Left cardiac atrium (tissue), 4 donors: ENCODE measurements around the gene FATE1. TPM values are rescaled to one million over a fixed set of nuclear protein-coding genes. Genes with fewer than 3 reads are reported as not detected.
A peak's percentile ranks its signal among the peaks of the same experiment; 100 is the strongest.

Source experiments
- ATAC-seq, 2 donors: fragments of 200-7000 bp; cut with Tn5 transposase; one replicate each; pipeline ENCODE4 v1.9.1; 2020; ENCODE audit warnings: mild to moderate bottlenecking in 2 of 2, moderate library complexity in 2 of 2
- DNase-seq: peaks from one replicate; pipeline ENCODE4 v3.0.0-alpha.2; 2020
- intact Hi-C, 2 donors: fragments of 100-400 bp; cut with DNase I; formaldehyde crosslinking; loops; one replicate each; pipeline versions ENCODE4 v1.14.1 to v1.15.1; 2022 to 2023
- total RNA-seq, 2 donors: library from RNA; stranded (reverse); fragmentation: NEBNext Ultra II Directional; extraction: Animal tissue kit (Norgen Biotek cat#: 25700); gene quantifications; one replicate each; pipeline ENCODE4 v1.2.1, GENCODE V29; 2021
- donor health status: DM: no; HTN: yes; CAD: no.
- donor health status: DM: no; HTN: yes; CAD: no; lungs with severe emphysema.
- donor health status: DM: yes; HTN: yes; CAD: no.
- donor health status: Dilated cardiomyopathy.

The FATE1 gene
- total RNA-seq, 2 donors from 2014 or later: not detected

- intact Hi-C loops: no loop called here
- DNase-seq: no peak
- no peak for ATAC-seq
Observed at GRCh38 chrX:151702026-151702714, 13.7 kb upstream of the FATE1 start.

GRCh38 chrX:151702741-151703340 lies 13.0 kb upstream of the FATE1 start:
- intact Hi-C loops: no loop called here
- ATAC-seq (no peak), DNase-seq (no peak)

- intact Hi-C loops: no loop called here
- ATAC-seq (peak; percentile 68 to 83), DNase-seq (peak; percentile 57)
Observed at GRCh38 chrX:151703487-151703886, 12.3 kb upstream of the FATE1 start.

- ATAC-seq (peak in 1 of 2 donors; percentile 35), DNase-seq (no peak)
- intact Hi-C loops: no loop called here
Observed at GRCh38 chrX:151704041-151704663, 11.7 kb upstream of the FATE1 start.

GRCh38 chrX:151708821-151709220 lies 7.0 kb upstream of the FATE1 start:
- ATAC-seq: no peak
- DNase-seq: no peak
- intact Hi-C loops: no loop called here

- DNase-seq: no peak
Observed at GRCh38 chrX:151710457-151710856, 5.4 kb upstream of the FATE1 start.

GRCh38 chrX:151711154-151711553 lies 4.7 kb upstream of the FATE1 start:
- no peak for DNase-seq
- intact Hi-C loops: no loop called here
- no peak for ATAC-seq

More at GRCh38 chrX:151710457-151710856, 5.4 kb upstream of the FATE1 start:
- intact Hi-C loops: no loop called here
- ATAC-seq: no peak

GRCh38 chrX:151711787-151712186 lies 4.0 kb upstream of the FATE1 start:
- ATAC-seq: peak; percentile 53 to 58
- intact Hi-C loops: no loop called here
- DNase-seq: no peak

- ATAC-seq (no peak), DNase-seq (no peak)
- intact Hi-C loops: no loop called here
Observed at GRCh38 chrX:151712253-151712652, 3.6 kb upstream of the FATE1 start.

GRCh38 chrX:151713849-151714248 lies 2.0 kb upstream of the FATE1 start:
- no peak for ATAC-seq
- DNase-seq: no peak
- intact Hi-C loops: no loop called here

- no peak for DNase-seq
- no peak for ATAC-seq
- intact Hi-C loops: no loop called here
Observed at GRCh38 chrX:151714362-151714761, 1.5 kb upstream of the FATE1 start.

GRCh38 chrX:151722241-151722846 lies 6.5 kb downstream of the FATE1 start:
- no peak for DNase-seq
- ATAC-seq: peak; percentile 51 to 70
- intact Hi-C loops: no loop called here

GRCh38 chrX:151723156-151723760 lies 7.4 kb downstream of the FATE1 start:
- intact Hi-C loops: no loop called here
- no peak for DNase-seq
- peak in 1 of 2 donors; percentile 21 for ATAC-seq

- intact Hi-C loops: no loop called here
- ATAC-seq: peak in 1 of 2 donors; percentile 3
Observed at GRCh38 chrX:151724563-151725337, 8.9 kb downstream of the FATE1 start.

GRCh38 chrX:151725338-151725614 lies 9.4 kb downstream of the FATE1 start:
- intact Hi-C loops: no loop called here
- ATAC-seq (peak in 1 of 2 donors; percentile 39), DNase-seq (no peak)

More at GRCh38 chrX:151724563-151725337, 8.9 kb downstream of the FATE1 start:
- no peak for DNase-seq

- DNase-seq: no peak
- intact Hi-C loops: no loop called here
- ATAC-seq: no peak
Observed at GRCh38 chrX:151726751-151727150, 10.9 kb downstream of the FATE1 start.

GRCh38 chrX:151727346-151727745 lies 11.5 kb downstream of the FATE1 start:
- intact Hi-C loops: no loop called here
- DNase-seq (no peak), ATAC-seq (no peak)

GRCh38 chrX:151729056-151729725 lies 13.4 kb downstream of the FATE1 start:
- DNase-seq: no peak
- no peak for ATAC-seq

GRCh38 chrX:151734446-151734845 lies 18.6 kb downstream of the FATE1 start, which contains the start of gene CNGA2:
Gene CNGA2, plus strand, starts transcription at chrX:151734746. Its CDS starts 3,738 bp downstream, at chrX:151738484.
- intact Hi-C loops: no loop called here

More at GRCh38 chrX:151729056-151729725, 13.4 kb downstream of the FATE1 start:
- intact Hi-C loops: no loop called here

More at GRCh38 chrX:151734446-151734845, 18.6 kb downstream of the FATE1 start, which contains the start of gene CNGA2:
- DNase-seq (no peak), ATAC-seq (no peak)
